MM.1S (cell line): ENCODE results near the gene GNPAT.

Experiments used
- DNase-seq: peaks from one replicate; pipeline ENCODE4 v3.0.0-alpha.2; 2015
- H2AFZ ChIP-seq: fragments of 300-600 bp; sonication (generic); 2 replicates; pipeline ENCODE4 v1.6.0; 2016; ENCODE audit warnings: antibody characterized with exemption, low read length
- H3F3A ChIP-seq: fragments of 300-600 bp; sonication (generic); 2 replicates; pipeline ENCODE4 v1.6.1; 2016; ENCODE audit warnings: mild to moderate bottlenecking, antibody characterized with exemption, low read length, moderate library complexity, mixed read lengths; ENCODE audit not compliant: insufficient read depth
- H3K27ac ChIP-seq: fragments of 300-600 bp; sonication (generic); 2 replicates; pipeline ENCODE4 v1.5.1; 2016; ENCODE audit warnings: mild to moderate bottlenecking, low read length
- H3K27me3 ChIP-seq: fragments of 300-600 bp; sonication (generic); replicated peaks from 2 replicates; pipeline ENCODE4 v1.6.0; 2016; ENCODE audit warnings: low read length; ENCODE audit not compliant: insufficient read depth
- H3K36me3 ChIP-seq: fragments of 300-600 bp; sonication (generic); replicated peaks from 2 replicates; pipeline ENCODE4 v1.6.1; 2016; ENCODE audit warnings: mild to moderate bottlenecking, low read length, mixed read lengths; ENCODE audit not compliant: insufficient read depth
- H3K4me1 ChIP-seq: fragments of 300-600 bp; sonication (generic); 2 replicates; pipeline ENCODE4 v1.6.1; 2016; ENCODE audit warnings: low read length, mixed read lengths
- H3K4me2 ChIP-seq: fragments of 300-600 bp; sonication (generic); 2 replicates; pipeline ENCODE4 v1.6.0; 2016; ENCODE audit warnings: low read depth, low read length
- H3K4me3 ChIP-seq: fragments of 300-600 bp; sonication (generic); 2 replicates; pipeline ENCODE4 v1.5.1; 2016; ENCODE audit warnings: low read length, mixed read lengths
- H3K79me2 ChIP-seq: fragments of 300-600 bp; sonication (generic); 2 replicates; pipeline ENCODE4 v1.6.1; 2016; ENCODE audit warnings: mixed run types, low read length, mixed read lengths
- H3K9ac ChIP-seq: fragments of 300-600 bp; sonication (generic); 2 replicates; pipeline ENCODE4 v1.6.1; 2016; ENCODE audit warnings: low read length, mixed read lengths
- H3K9me2 ChIP-seq: fragments of 300-600 bp; sonication (generic); replicated peaks from 2 replicates; pipeline ENCODE4 v1.6.1; 2016; ENCODE audit warnings: mild to moderate bottlenecking, low read length, mixed read lengths; ENCODE audit not compliant: insufficient read depth
- H3K9me3 ChIP-seq: fragments of 300-600 bp; sonication (generic); replicated peaks from 2 replicates; pipeline ENCODE4 v1.6.1; 2016; ENCODE audit warnings: mild to moderate bottlenecking, low read length, mixed read lengths; ENCODE audit not compliant: insufficient read depth
- H4K20me1 ChIP-seq: fragments of 300-600 bp; sonication (generic); 2 replicates; pipeline ENCODE4 v1.6.1; 2016; ENCODE audit warnings: mild to moderate bottlenecking, low read length, moderate library complexity, mixed read lengths; ENCODE audit not compliant: insufficient read depth
- EZH2 ChIP-seq: fragments of 300-600 bp; sonication (generic); optimal IDR thresholded peaks from 2 replicates; pipeline ENCODE3; 2017; ENCODE audit warnings: low read depth, mild to moderate bottlenecking, antibody characterized with exemption, low read length, mixed read lengths
- EZH2phosphoT487 ChIP-seq: fragments of 300-600 bp; sonication (generic); IDR thresholded peaks from 2 replicates; pipeline ENCODE4 v1.6.1; 2018; ENCODE audit warnings: antibody characterized with exemption, low read length
- TF ChIP-seq, protein P1 (sequence below): fragments of 300-600 bp; sonication (generic); IDR thresholded peaks from 2 replicates; pipeline ENCODE4 v1.5.1; 2016; ENCODE audit warnings: antibody characterized with exemption, low read length, mixed read lengths

Gene GNPAT

DNA sequence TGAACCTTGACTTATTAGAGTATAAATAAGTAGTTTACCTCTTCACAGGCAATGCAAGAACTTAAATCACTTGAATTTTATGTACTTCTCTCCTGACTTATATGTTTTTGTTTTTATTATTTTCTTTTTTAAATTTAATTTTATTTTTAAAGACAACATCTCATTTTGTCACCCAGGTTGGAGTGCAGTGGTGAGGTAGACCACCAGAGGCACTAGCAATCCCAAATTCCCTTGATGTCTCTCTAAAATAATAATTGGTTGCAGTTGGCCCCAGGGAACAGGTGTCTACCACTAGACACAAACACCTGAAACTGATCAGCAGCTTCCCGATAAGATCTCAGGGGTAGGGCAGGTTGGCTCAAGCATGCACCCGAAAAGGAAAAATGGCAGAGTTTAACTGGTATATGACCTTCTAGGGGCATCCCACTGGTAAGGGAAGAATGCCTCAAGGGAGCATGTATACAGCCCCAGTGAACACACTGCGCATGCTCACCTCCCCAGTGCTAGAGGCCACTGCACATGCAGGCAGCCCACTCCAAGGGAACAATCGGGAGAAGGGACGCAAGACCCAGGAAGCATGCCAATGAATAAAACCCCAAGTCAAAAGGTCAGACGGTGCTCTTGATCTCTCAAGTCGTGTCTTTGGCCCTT lies 82.0 kb downstream of the GNPAT start:
- Histone ChIP-seq H3K4me2 (no peak overlapping the region), H3F3A (no peaks in the 10 kb centered on the region), H4K20me1 (no peaks in the 10 kb centered on the region), H3K27me3 (no peaks in the 10 kb centered on the region), H3K9ac (no peak overlapping the region), H2AFZ (no peak overlapping the region), H3K27ac (no peak overlapping the region), H3K79me2 (no peaks in the 10 kb centered on the region), H3K4me1 (no peaks in the 10 kb centered on the region), H3K4me3 (no peak overlapping the region), H3K9me3 (no peaks in the 10 kb centered on the region), H3K36me3 (no peaks in the 10 kb centered on the region), H3K9me2 (no peaks in the 10 kb centered on the region)
- TF ChIP-seq EZH2phosphoT487 (no peak), EZH2 (no peak)
- TF ChIP-seq, protein P1, sequence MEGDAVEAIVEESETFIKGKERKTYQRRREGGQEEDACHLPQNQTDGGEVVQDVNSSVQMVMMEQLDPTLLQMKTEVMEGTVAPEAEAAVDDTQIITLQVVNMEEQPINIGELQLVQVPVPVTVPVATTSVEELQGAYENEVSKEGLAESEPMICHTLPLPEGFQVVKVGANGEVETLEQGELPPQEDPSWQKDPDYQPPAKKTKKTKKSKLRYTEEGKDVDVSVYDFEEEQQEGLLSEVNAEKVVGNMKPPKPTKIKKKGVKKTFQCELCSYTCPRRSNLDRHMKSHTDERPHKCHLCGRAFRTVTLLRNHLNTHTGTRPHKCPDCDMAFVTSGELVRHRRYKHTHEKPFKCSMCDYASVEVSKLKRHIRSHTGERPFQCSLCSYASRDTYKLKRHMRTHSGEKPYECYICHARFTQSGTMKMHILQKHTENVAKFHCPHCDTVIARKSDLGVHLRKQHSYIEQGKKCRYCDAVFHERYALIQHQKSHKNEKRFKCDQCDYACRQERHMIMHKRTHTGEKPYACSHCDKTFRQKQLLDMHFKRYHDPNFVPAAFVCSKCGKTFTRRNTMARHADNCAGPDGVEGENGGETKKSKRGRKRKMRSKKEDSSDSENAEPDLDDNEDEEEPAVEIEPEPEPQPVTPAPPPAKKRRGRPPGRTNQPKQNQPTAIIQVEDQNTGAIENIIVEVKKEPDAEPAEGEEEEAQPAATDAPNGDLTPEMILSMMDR, result no peak
- no peak for DNase-seq

DNA sequence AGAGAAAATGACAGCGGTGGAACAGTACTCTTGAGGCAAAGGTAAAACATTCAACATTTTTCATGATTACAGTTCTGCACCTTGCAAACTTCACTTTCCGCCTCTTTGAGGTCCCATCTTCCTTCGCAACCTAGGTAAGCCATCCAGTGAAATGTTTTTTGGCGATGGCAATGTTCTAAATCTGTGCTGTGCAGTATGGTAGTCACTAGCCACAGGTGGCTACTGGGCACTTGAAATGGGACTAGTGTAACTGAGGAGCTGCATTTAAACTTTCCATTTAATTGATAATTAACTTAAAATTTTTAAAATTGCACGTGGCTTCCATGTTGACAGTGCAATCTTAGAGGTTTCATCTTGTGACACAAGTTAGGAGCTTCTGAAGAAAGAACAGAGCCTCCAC lies 83.6 kb downstream of the GNPAT start:
- Histone ChIP-seq H3K79me2 (no peaks in the 10 kb centered on the region), H3K27ac (no peak overlapping the region), H3K27me3 (no peaks in the 10 kb centered on the region), H3K9me2 (no peaks in the 10 kb centered on the region), H3K9me3 (no peaks in the 10 kb centered on the region), H3K4me2 (no peak overlapping the region), H3F3A (no peaks in the 10 kb centered on the region), H3K4me1 (no peaks in the 10 kb centered on the region), H2AFZ (no peak overlapping the region), H3K4me3 (no peak overlapping the region), H3K9ac (no peak overlapping the region), H4K20me1 (no peaks in the 10 kb centered on the region), H3K36me3 (no peaks in the 10 kb centered on the region)
- no peak for DNase-seq
- TF ChIP-seq EZH2phosphoT487, result no peak
- TF ChIP-seq, protein P1, result no peak
- no peak for TF ChIP-seq EZH2

DNA sequence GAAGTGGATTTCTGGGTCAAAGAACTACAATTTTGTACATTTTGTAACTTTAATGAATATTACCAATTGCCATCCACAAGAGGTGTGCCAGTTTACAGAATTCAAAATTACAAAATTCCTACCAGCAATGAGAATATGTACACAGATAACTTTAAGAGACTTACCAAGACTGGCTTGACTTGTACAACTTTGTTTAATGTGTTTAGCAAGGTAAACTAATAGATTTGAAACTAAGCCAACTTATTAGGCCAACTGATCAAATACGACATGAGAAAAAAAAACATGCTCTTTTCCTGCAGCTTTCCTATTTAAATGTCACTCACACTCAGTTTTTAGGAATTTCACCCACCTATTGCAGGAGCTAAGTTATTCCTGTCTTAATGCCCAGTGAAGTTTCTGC lies 85.2 kb downstream of the GNPAT start:
- Histone ChIP-seq H3K4me1 (no peaks in the 10 kb centered on the region), H3K36me3 (no peaks in the 10 kb centered on the region), H3K9me2 (no peaks in the 10 kb centered on the region), H3K4me2 (no peak overlapping the region), H3K27me3 (no peaks in the 10 kb centered on the region), H4K20me1 (no peaks in the 10 kb centered on the region), H3K79me2 (no peaks in the 10 kb centered on the region), H2AFZ (no peak overlapping the region), H3K9ac (no peak overlapping the region), H3K27ac (no peak overlapping the region), H3K4me3 (no peak overlapping the region), H3K9me3 (no peaks in the 10 kb centered on the region), H3F3A (no peaks in the 10 kb centered on the region)
- TF ChIP-seq EZH2 (no peak), EZH2phosphoT487 (no peak)
- TF ChIP-seq, protein P1, result no peak
- no peak for DNase-seq
